OCI-LY7 (cell line): Measurements from ENCODE around the gene IFNGR2. TPM values are rescaled to one million over a fixed set of nuclear protein-coding genes. Genes with fewer than 3 reads are reported as not detected.
A peak's percentile ranks its signal among the peaks of the same experiment; 100 is the strongest.

Source experiments
- BruUV-seq: library from RNA; stranded (reverse); fragments of 400-500 nt; replicated peaks from 2 replicates; lab custom pipeline; 2021; lab: Mats Ljungman, UMichigan
- CTCF ChIA-PET: fragments of 300-600 bp; sonication (Branson Sonifier 250); formaldehyde crosslinking; loops from one replicate; lab custom pipeline; 2022; ENCODE audit warnings: antibody characterized with exemption; ENCODE audit not compliant: unreplicated experiment; lab: Charles Lee
- POLR2A ChIA-PET: fragments of 300-600 bp; sonication (Branson Sonifier 250); formaldehyde crosslinking; loops from one replicate; lab custom pipeline; 2022; ENCODE audit warnings: antibody characterized with exemption; lab: Charles Lee
- DNase-seq: peaks from one replicate; pipeline ENCODE4 v3.0.0-alpha.2; 2015; ENCODE audit warnings: low spot score
- H2AFZ ChIP-seq: fragments of 200-600 bp; sonication (generic), shearing (Covaris generic); 2 replicates; pipeline ENCODE4 v1.6.1; 2014; ENCODE audit warnings: mild to moderate bottlenecking, antibody characterized with exemption, low read length, moderate library complexity
- H3K27ac ChIP-seq: fragments of 200-600 bp; sonication (generic); 2 replicates; pipeline ENCODE4 v1.5.1; 2014; ENCODE audit warnings: mixed run types, low read depth, mild to moderate bottlenecking, moderate library complexity, low read length, inconsistent platforms; ENCODE audit not compliant: poor library complexity, severe bottlenecking
- H3K36me3 ChIP-seq: fragments of 200-600 bp; sonication (generic); 2 replicates; pipeline ENCODE4 v1.6.1; 2014; ENCODE audit warnings: mild to moderate bottlenecking, antibody characterized with exemption, low read length, moderate library complexity, mixed read lengths; ENCODE audit not compliant: insufficient read depth
- H3K4me1 ChIP-seq: fragments of 200-600 bp; sonication (generic); 2 replicates; pipeline ENCODE4 v1.5.1; 2014; ENCODE audit warnings: mild to moderate bottlenecking, low read length; ENCODE audit not compliant: insufficient read depth, poor library complexity, severe bottlenecking
- H3K4me2 ChIP-seq: fragments of 200-600 bp; sonication (generic); 2 replicates; pipeline ENCODE4 v1.6.1; 2014; ENCODE audit warnings: mild to moderate bottlenecking, low read length
- H3K4me3 ChIP-seq: fragments of 200-600 bp; sonication (generic); 2 replicates; pipeline ENCODE4 v1.5.1; 2014; ENCODE audit warnings: mild to moderate bottlenecking, low read depth, low read length; ENCODE audit not compliant: poor library complexity, severe bottlenecking
- H3K79me2 ChIP-seq: fragments of 200-600 bp; sonication (generic); 2 replicates; pipeline ENCODE4 v1.6.1; 2016; ENCODE audit warnings: low read depth, mild to moderate bottlenecking, low read length, moderate library complexity, mixed read lengths; ENCODE audit not compliant: insufficient read depth
- H3K9me2 ChIP-seq: fragments of 200-600 bp; sonication (generic); 2 replicates; pipeline ENCODE4 v1.6.1; 2016; ENCODE audit warnings: mild to moderate bottlenecking, low read length, mixed read lengths; ENCODE audit not compliant: insufficient read depth
- H3K9me3 ChIP-seq: fragments of 200-600 bp; sonication (generic); 2 replicates; pipeline ENCODE4 v1.6.1; 2014; ENCODE audit warnings: mild to moderate bottlenecking, mixed run types, low read length, mixed read lengths
- H4K20me1 ChIP-seq: fragments of 200-600 bp; sonication (generic); 2 replicates; pipeline ENCODE4 v1.6.1; 2014; ENCODE audit warnings: mild to moderate bottlenecking, antibody characterized with exemption, low read length, moderate library complexity, mixed read lengths; ENCODE audit not compliant: insufficient read depth
- EZH2phosphoT487 ChIP-seq: fragments of 200-600 bp; sonication (generic); IDR thresholded peaks from 2 replicates; pipeline ENCODE4 v1.6.1; 2018; ENCODE audit warnings: low read depth, borderline replicate concordance, mild to moderate bottlenecking, mixed run types, antibody characterized with exemption, low read length, moderate library complexity, mixed read lengths
- intact Hi-C: fragments of 100-400 bp; cut with micrococcal nuclease; formaldehyde crosslinking; loops from one replicate; pipeline ENCODE4 v1.10.0; 2022; ENCODE audit not compliant: unreplicated experiment
- total RNA-seq, 2 experiments: library from RNA; depleted of rRNA in 1 of 2; stranded (reverse); fragments of >200 nt in 1 of 2; shearing (Covaris generic) in 1 of 2; gene quantifications; 2 replicates each; pipeline ENCODE4 v1.2.3, GENCODE V29; 2014 to 2022
- TF ChIP-seq, protein P1 (sequence below): fragments of 200-600 bp; sonication (generic); conservative IDR thresholded peaks from 2 replicates; pipeline ENCODE4 v1.5.1; 2014; ENCODE audit warnings: mild to moderate bottlenecking, antibody characterized with exemption, low read length, moderate library complexity, mixed read lengths

Gene IFNGR2
- total RNA-seq, 2 experiments from 2014 or later = 70.2 to 86.9 TPM

DNA sequence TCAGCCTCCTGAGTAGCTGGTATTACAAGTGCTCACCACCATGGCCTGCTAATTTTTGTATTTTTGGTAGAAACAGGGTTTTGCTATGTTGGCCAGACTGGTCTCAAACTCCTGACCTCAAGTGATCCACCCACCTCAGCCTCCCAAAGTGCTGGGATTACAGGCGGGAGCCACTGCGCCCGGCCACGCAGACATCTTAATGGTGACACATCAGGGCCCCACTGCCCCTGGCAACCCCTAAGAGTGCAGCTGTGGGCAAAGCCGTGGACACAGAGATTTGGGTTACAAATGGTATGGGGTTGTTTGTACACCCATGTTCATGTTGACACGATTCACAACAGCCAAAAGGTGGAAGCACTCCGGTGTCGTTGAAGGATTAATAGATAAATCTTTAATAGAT lies 29.8 kb downstream of the IFNGR2 start:
- Histone ChIP-seq H2AFZ (no peak overlapping the region), H3K4me1 (peaks cover 31% of the 10 kb centered on the region), H4K20me1 (no peaks in the 10 kb centered on the region), H3K4me3 (no peak overlapping the region), H3K79me2 (no peaks in the 10 kb centered on the region), H3K4me2 (no peak overlapping the region), H3K27ac (no peak overlapping the region), H3K36me3 (peaks cover 97% of the 10 kb centered on the region), H3K9me2 (no peaks in the 10 kb centered on the region), H3K9me3 (no peaks in the 10 kb centered on the region)
- no TSS peak for BruUV-seq
- ChIA-PET POLR2A (no interaction called here), CTCF (no interaction called here)
- intact Hi-C loops = no loop called here
- no peak for TF ChIP-seq EZH2phosphoT487
- TF ChIP-seq, protein P1, sequence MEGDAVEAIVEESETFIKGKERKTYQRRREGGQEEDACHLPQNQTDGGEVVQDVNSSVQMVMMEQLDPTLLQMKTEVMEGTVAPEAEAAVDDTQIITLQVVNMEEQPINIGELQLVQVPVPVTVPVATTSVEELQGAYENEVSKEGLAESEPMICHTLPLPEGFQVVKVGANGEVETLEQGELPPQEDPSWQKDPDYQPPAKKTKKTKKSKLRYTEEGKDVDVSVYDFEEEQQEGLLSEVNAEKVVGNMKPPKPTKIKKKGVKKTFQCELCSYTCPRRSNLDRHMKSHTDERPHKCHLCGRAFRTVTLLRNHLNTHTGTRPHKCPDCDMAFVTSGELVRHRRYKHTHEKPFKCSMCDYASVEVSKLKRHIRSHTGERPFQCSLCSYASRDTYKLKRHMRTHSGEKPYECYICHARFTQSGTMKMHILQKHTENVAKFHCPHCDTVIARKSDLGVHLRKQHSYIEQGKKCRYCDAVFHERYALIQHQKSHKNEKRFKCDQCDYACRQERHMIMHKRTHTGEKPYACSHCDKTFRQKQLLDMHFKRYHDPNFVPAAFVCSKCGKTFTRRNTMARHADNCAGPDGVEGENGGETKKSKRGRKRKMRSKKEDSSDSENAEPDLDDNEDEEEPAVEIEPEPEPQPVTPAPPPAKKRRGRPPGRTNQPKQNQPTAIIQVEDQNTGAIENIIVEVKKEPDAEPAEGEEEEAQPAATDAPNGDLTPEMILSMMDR = no peak
- no peak for DNase-seq

- Histone ChIP-seq H4K20me1 (no peaks in the 10 kb centered on the region), H3K9me2 (no peaks in the 10 kb centered on the region), H3K4me2 (no peak overlapping the region), H2AFZ (no peak overlapping the region), H3K9me3 (no peaks in the 10 kb centered on the region), H3K79me2 (no peaks in the 10 kb centered on the region), H3K27ac (no peak overlapping the region), H3K36me3 (peaks cover 97% of the 10 kb centered on the region), H3K4me3 (no peak overlapping the region), H3K4me1 (peaks cover 31% of the 10 kb centered on the region)
- BruUV-seq = no TSS peak
- CTCF ChIA-PET = no interaction called here
- POLR2A ChIA-PET = no interaction called here
- TF ChIP-seq, protein P1 = no peak
- no peak for TF ChIP-seq EZH2phosphoT487
- DNase-seq = no peak
- intact Hi-C loops = loop anchor here (2.0 kb wide), 1 partner anchor 51 kb away; no protein-coding TSS in a partner anchor
Observed at GRCh38 chr21:33433425-33434114, 30.4 kb downstream of the IFNGR2 start.

DNA sequence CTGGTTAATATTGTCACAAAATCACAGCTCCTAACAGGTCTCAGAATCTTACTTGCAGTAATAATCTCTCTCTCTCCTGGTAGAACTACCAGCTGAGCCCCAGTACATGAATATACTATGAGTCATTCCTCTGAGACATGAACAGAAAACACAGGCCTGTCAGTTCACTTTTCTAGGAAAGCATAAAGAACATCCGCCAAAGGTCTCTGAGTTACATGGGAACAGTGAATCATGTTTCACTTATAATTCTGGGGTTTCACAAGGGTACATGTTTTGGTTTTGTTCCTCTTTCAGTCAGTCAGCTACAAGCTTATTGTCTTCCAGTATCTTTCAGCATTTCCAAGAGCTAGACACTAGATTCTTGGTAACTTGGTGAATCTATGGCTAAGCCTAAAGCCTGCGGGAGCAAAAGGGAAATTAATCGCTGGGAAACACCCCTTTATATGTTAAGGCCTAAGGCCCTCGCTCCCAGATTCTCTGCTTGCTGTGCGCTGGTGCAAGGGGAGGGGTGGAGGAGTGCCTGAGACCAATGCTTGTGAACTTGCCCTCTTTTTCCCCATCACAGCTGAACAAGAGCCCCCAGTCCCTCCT lies 31.7 kb downstream of the IFNGR2 start:
- Histone ChIP-seq H3K9me2 (no peaks in the 10 kb centered on the region), H3K4me1 (peaks cover 31% of the 10 kb centered on the region), H3K36me3 (peaks cover 89% of the 10 kb centered on the region), H3K27ac (peak overlapping the region; percentile 42), H3K4me2 (0 out of 2 replicates have a peak overlapping the region, but pooled peaks have one; percentile 16), H4K20me1 (no peaks in the 10 kb centered on the region), H3K79me2 (no peaks in the 10 kb centered on the region), H2AFZ (no peak overlapping the region), H3K9me3 (no peaks in the 10 kb centered on the region), H3K4me3 (no peak overlapping the region)
- ChIA-PET CTCF (no interaction called here), POLR2A (interaction anchor here (0.7 to 1.2 kb wide), 4 partner anchors 28 to 69 kb away, joined by 3 to 6 read pairs (median 4); no protein-coding TSS in a partner anchor)
- DNase-seq = peak; percentile 60
- TF ChIP-seq, protein P1 = no peak
- no peak for TF ChIP-seq EZH2phosphoT487
- BruUV-seq = no TSS peak
- intact Hi-C loops = loop anchor here (2.0 kb wide), 1 partner anchor 52 kb away; no protein-coding TSS in a partner anchor
